HK-2 (cell line): ENCODE results near the gene CTSO.
"Not testable (repeated sequence)": the region's sequence is repeated elsewhere in the genome, so short reads cannot be mapped to it uniquely, and the experiment has no call there.

ENCODE experiments used
- DNase-seq: peaks from one replicate; pipeline ENCODE4 v3.0.0-alpha.2; 2018; ENCODE audit not compliant: unreplicated experiment

Gene CTSO

GRCh38 chr4:155954939-155955338, 1.3 kb upstream of the CTSO start:
- DNase-seq = no peak

GRCh38 chr4:155954118-155954685, 536 bp upstream of the CTSO start:
- no peak for DNase-seq

- no peak for DNase-seq
Observed at GRCh38 chr4:155952501-155952901, 1.2 kb downstream of the CTSO start.

GRCh38 chr4:155950461-155950860, 3.2 kb downstream of the CTSO start:
- DNase-seq = no peak

GRCh38 chr4:155948541-155948940, 5.1 kb downstream of the CTSO start:
- DNase-seq = no peak

- DNase-seq = no peak
Observed at GRCh38 chr4:155946486-155946885, 7.2 kb downstream of the CTSO start.

GRCh38 chr4:155944516-155944915, 9.2 kb downstream of the CTSO start:
- DNase-seq = no peak

- DNase-seq = no peak
Observed at GRCh38 chr4:155943605-155944291, 9.9 kb downstream of the CTSO start.

GRCh38 chr4:155941820-155942219, 11.8 kb downstream of the CTSO start:
- DNase-seq = no peak

GRCh38 chr4:155941085-155941790, 12.4 kb downstream of the CTSO start:
- no peak for DNase-seq

GRCh38 chr4:155935389-155935986, 18.2 kb downstream of the CTSO start:
- DNase-seq = no peak

GRCh38 chr4:155934634-155935033, 19.0 kb downstream of the CTSO start:
- not testable (repeated sequence) for DNase-seq

GRCh38 chr4:155931634-155932033, 22.0 kb downstream of the CTSO start:
- no peak for DNase-seq

GRCh38 chr4:155930330-155930729, 23.3 kb downstream of the CTSO start:
- DNase-seq = no peak

- DNase-seq = no peak
Observed at GRCh38 chr4:155929833-155930232, 23.8 kb downstream of the CTSO start.

- DNase-seq = no peak
Observed at GRCh38 chr4:155924637-155925036, 29.0 kb downstream of the CTSO start.

GRCh38 chr4:155921597-155921996, 32.1 kb downstream of the CTSO start:
- DNase-seq = no peak

- no peak for DNase-seq
Observed at GRCh38 chr4:155914782-155915181, 38.9 kb downstream of the CTSO start.

- DNase-seq = no peak
Observed at GRCh38 chr4:155911905-155912304, 41.8 kb downstream of the CTSO start.

- DNase-seq = no peak
Observed at GRCh38 chr4:155909615-155910226, 43.9 kb downstream of the CTSO start.

- no peak for DNase-seq
Observed at GRCh38 chr4:155908187-155909139, 45.2 kb downstream of the CTSO start.
